Pancreas (tissue), 10 donors: ENCODE measurements around the gene SRCIN1. TPM values are rescaled to one million over a fixed set of nuclear protein-coding genes. Genes with fewer than 3 reads are reported as not detected.
A peak's percentile ranks its signal among the peaks of the same experiment; 100 is the strongest.

Experiments
- ATAC-seq, 4 donors: fragments of 200-7000 bp; cut with Tn5 transposase; one replicate each; pipeline versions ENCODE4 v1.8.0 to v1.9.1; 2020; ENCODE audit warnings: mild to moderate bottlenecking in 4 of 4, moderate library complexity in 4 of 4
- DNase-seq, 6 donors: peaks; one replicate each; pipeline ENCODE4 v3.0.0-alpha.2; 2020
- FAIRE-seq: peaks from 2 replicates; lab custom pipeline; 2012; peaks lifted over from hg19 to GRCh38; lab: Jason Lieb, UNC
- H3K27ac ChIP-seq, 4 donors: fragments of 200-600 bp; sonication (generic); 1 replicate in 3 of 4; 2 replicates in 1 of 4; pipeline versions ENCODE4 v1.5.0 to v1.8.0; 2020
- H3K27me3 ChIP-seq, 4 donors: fragments of 200-600 bp; one replicate each; pipeline ENCODE4 v1.8.0; 2021
- H3K36me3 ChIP-seq, 3 donors: fragments of 200-600 bp; sonication (generic) in 1 of 3; one replicate each; pipeline versions ENCODE4 v1.5.0 to v1.8.0; 2020 to 2021
- H3K4me1 ChIP-seq, 3 donors: fragments of 200-600 bp; one replicate each; pipeline ENCODE4 v1.8.0; 2021
- H3K4me3 ChIP-seq, 4 donors: fragments of 200-600 bp; sonication (generic) in 2 of 4; one replicate each; pipeline versions ENCODE4 v1.5.0 to v1.8.0; 2020 to 2021
- H3K9me3 ChIP-seq, 4 donors: fragments of 200-600 bp; one replicate each; pipeline ENCODE4 v1.8.0; 2021
- WGBS, 2 donors: extraction: QIAGEN DNeasy Blood & Tissue Kit; methylation state at CpG; one replicate each; pipeline ENCODE4 v1.1.7; 2013; 5-methylcytosine and 5-hydroxymethylcytosine counted together
- intact Hi-C, 3 donors: fragments of 100-400 bp; cut with DNase I; formaldehyde crosslinking; loops; one replicate each; pipeline versions ENCODE4 v1.11.1 to v1.14.2; 2022
- polyA plus RNA-seq, 2 donors: library from polyadenylated mRNA; stranded (reverse); fragments of 200-250 nt; gene quantifications; one replicate each; pipeline ENCODE4 v1.2.3, GENCODE V29; 2013
- total RNA-seq, 6 donors: library from RNA; stranded (reverse); fragmentation: NEBNext Ultra II Directional in 4 of 6; extraction: Animal tissue kit (Norgen Biotek cat#: 25700) in 4 of 6; gene quantifications; one replicate each; pipeline versions ENCODE4 v1.2.1 to v1.2.4, GENCODE V29; 2021 to 2023
- TF ChIP-seq, protein P1 (sequence below), 4 donors: fragments of 200-600 bp; sonication (generic) in 3 of 4; IDR thresholded peaks; one replicate each; pipeline versions ENCODE4 v1.5.0 to v1.8.0; 2021; ENCODE audit warnings: antibody characterized with exemption in 4 of 4
- donor health status: healthy with polysubstance abuse.
- donor health status: DM: no; HTN: no; CAD: no; lungs with moderate emphysema.
- donor health status: DM: no; HTN: no; CAD: no.
- donor health status: control.
- donor health status: control.
- donor health status: Bipolar disorder and iron deficiency.
- donor health status: DM: yes; HTN: yes; CAD: no.
- donor health status: DM: no; HTN: no; CAD: no.
- donor health status: DM: no; HTN: no; CAD: no.
- donor health status: DM: yes; HTN: yes; CAD: no.

Gene SRCIN1
- total and polyA plus RNA-seq, 8 donors: 5.8 to 30.3 (median 9.0) TPM

DNA sequence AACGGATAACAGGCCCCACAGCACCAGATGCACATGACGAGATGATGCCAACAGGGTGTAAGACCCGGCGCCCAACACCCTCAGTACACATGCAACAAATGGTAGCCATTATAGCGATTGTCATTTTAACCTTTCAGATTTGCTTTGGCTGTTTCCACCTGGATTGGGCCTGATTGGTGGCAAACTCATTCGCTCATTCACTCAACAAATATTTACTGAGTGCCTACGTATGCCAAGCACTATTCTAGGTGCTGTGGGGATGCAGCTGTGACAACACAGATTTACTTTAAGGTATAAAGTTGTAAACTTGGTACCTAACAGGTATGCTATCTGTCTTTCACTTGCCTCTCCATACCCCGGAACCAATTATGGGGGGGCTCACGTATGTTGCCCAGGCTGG lies 66.8 kb downstream of the SRCIN1 start:
- TF ChIP-seq, protein P1, sequence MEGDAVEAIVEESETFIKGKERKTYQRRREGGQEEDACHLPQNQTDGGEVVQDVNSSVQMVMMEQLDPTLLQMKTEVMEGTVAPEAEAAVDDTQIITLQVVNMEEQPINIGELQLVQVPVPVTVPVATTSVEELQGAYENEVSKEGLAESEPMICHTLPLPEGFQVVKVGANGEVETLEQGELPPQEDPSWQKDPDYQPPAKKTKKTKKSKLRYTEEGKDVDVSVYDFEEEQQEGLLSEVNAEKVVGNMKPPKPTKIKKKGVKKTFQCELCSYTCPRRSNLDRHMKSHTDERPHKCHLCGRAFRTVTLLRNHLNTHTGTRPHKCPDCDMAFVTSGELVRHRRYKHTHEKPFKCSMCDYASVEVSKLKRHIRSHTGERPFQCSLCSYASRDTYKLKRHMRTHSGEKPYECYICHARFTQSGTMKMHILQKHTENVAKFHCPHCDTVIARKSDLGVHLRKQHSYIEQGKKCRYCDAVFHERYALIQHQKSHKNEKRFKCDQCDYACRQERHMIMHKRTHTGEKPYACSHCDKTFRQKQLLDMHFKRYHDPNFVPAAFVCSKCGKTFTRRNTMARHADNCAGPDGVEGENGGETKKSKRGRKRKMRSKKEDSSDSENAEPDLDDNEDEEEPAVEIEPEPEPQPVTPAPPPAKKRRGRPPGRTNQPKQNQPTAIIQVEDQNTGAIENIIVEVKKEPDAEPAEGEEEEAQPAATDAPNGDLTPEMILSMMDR (IDR thresholded peaks at IDR 0.05): no peak
- ATAC-seq (peak; percentile 75 to 87 (median 82)), FAIRE-seq (no peak), DNase-seq (peak in 1 of 6 donors; percentile 44)
- intact Hi-C loops: no loop called here
- 46 to 57% methylated on average over 9 of the region's 9 CpGs for WGBS, 2 donors
- Histone ChIP-seq H3K4me3 (no peak overlapping the region), H3K36me3 (no peaks in the 10 kb centered on the region), H3K27me3 (no peaks in the 10 kb centered on the region), H3K9me3 (no peaks in the 10 kb centered on the region), H3K27ac (peak overlapping the region in 1 of 4 donors; percentile 35), H3K4me1 (peaks cover 0 to 3% (median 0%) of the 10 kb centered on the region in 3 donors)

DNA sequence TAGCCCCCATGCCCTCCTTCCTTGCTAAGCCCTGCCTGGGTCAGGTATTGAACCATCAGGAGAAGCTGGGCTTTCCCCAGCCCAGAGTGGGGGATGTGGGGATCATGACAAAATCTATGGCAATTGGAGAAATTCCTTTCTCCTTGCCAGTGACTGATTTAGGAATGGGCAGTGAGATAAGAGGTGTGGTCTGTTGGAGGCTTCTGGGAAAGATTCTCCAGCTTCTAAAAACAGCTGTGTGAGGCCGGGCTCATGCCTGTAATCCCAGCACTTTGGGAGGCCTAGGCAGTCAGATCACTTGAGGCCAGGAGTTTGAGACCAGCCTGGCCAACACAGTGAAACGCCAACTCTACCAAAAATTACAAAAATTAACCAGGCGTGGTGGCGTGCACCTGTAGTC lies 69.1 kb downstream of the SRCIN1 start:
- Histone ChIP-seq H3K27me3 (no peaks in the 10 kb centered on the region), H3K9me3 (no peaks in the 10 kb centered on the region), H3K36me3 (no peaks in the 10 kb centered on the region), H3K4me3 (no peak overlapping the region), H3K4me1 (peaks cover 0 to 3% (median 0%) of the 10 kb centered on the region in 3 donors), H3K27ac (no peak overlapping the region)
- intact Hi-C loops: no loop called here
- no peak for DNase-seq
- ATAC-seq: no peak
- no peak for FAIRE-seq
- TF ChIP-seq, protein P1 (IDR thresholded peaks at IDR 0.05): no peak
- WGBS, 2 donors: 86 to 88% methylated on average over 4 of the region's 4 CpGs

DNA sequence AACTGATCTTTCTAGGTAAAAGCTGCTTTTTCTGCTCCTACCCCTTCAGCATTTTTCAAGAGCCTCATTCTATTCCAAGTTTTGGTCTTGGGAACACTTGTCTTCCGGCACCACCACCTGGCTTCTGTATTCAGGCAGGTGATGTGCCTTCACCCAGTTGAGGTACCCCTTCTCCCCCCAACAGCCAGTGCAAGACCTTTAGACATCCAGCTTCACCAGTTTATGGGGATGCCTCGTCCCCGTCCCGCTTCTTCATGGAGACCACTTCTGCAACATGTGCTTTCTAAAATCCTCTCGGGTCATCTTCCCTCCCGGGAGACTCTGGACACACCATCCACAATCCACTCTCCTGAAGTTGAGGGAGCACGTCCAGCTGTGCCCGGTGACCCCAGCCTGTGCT lies 69.9 kb downstream of the SRCIN1 start:
- Histone ChIP-seq H3K27me3 (no peaks in the 10 kb centered on the region), H3K27ac (no peak overlapping the region), H3K4me3 (no peak overlapping the region), H3K4me1 (peaks cover 0 to 3% (median 0%) of the 10 kb centered on the region in 3 donors), H3K36me3 (no peaks in the 10 kb centered on the region), H3K9me3 (no peaks in the 10 kb centered on the region)
- FAIRE-seq: no peak
- 66 to 82% methylated on average over 8 of the region's 8 CpGs for WGBS, 2 donors
- intact Hi-C loops: no loop called here
- ATAC-seq: no peak
- TF ChIP-seq, protein P1 (IDR thresholded peaks at IDR 0.05): no peak
- no peak for DNase-seq

DNA sequence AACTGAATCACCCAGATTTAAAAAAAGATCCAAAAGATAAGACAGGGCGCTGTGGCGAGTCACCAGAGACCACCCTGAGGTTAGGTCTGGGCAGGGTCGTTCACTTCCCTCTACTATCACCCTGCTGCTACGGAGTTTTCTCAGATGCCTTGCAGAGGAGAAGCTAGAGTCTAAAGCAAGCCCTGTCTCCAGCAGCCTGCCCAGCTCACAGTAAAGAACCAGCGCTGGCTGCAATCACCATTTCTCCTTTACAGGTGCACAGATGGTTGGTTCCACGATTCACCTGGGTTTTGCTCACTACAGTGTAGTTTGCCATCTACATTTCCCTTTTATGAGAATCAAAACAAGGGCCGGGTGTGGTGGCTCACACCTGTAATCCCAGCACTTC lies 71.3 kb downstream of the SRCIN1 start:
- DNase-seq (no peak), FAIRE-seq (no peak), ATAC-seq (no peak)
- Histone ChIP-seq H3K27ac (no peak overlapping the region), H3K27me3 (peaks cover 0 to 6% (median 0%) of the 10 kb centered on the region in 4 donors), H3K9me3 (no peaks in the 10 kb centered on the region), H3K36me3 (no peaks in the 10 kb centered on the region), H3K4me3 (no peak overlapping the region), H3K4me1 (peaks cover 0 to 3% (median 0%) of the 10 kb centered on the region in 3 donors)
- 49 to 55% methylated on average over 7 of the region's 7 CpGs for WGBS, 2 donors
- intact Hi-C loops: no loop called here
- TF ChIP-seq, protein P1 (IDR thresholded peaks at IDR 0.05): no peak

DNA sequence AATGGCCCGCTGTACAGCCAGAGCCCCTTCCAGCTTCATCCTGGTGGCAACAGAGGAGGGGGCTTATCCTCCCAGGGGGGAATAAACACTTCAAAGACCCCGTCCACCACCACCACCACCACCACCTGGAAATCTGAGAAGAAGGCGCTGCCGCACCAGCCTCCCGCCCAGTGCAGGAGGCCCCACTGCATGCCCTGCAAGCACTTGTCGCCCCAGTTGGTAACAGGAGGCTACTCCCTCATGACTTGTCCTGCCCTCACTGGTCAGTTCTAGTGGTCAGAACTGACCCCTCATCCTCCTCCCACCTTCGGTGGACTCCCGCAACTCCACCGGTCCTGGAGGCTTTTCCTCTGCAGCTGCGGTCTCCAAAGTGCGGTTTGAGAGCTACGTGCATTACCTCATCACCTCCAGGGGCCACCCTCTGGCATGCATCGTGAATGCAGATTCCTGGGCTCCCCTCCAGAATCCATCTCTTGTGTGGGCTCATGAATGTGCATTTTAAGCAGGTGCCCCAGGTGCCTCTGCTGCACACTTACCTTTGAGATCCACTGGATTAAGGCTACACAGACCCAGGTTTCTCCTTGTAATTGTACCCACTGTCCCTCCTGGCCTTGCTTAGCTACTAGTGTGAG lies 71.8 kb downstream of the SRCIN1 start:
- H3K4me1 ChIP-seq: peaks cover 0 to 3% (median 0%) of the 10 kb centered on the region in 3 donors
- no peak overlapping the region for H3K27ac ChIP-seq
- FAIRE-seq (no peak), ATAC-seq (no peak), DNase-seq (no peak)
- no peak overlapping the region for H3K4me3 ChIP-seq
- no peaks in the 10 kb centered on the region for H3K9me3 ChIP-seq
- intact Hi-C loops: no loop called here
- peaks cover 0 to 6% (median 0%) of the 10 kb centered on the region in 4 donors for H3K27me3 ChIP-seq
- H3K36me3 ChIP-seq: no peaks in the 10 kb centered on the region
- 53 to 60% methylated on average over 13 of the region's 13 CpGs for WGBS, 2 donors
- TF ChIP-seq, protein P1 (IDR thresholded peaks at IDR 0.05): no peak
